ENCODE data around the gene GNB4. TPM values are rescaled to one million over a fixed set of nuclear protein-coding genes. Genes with fewer than 3 reads are reported as not detected.

Gene GNB4
- total and polyA plus RNA-seq, 2 donors from 2014 or later, result 3.9 to 31.0 TPM

- intact Hi-C loops (cut with DNase I), result no loop called here
- TF ChIP-seq, protein P1, sequence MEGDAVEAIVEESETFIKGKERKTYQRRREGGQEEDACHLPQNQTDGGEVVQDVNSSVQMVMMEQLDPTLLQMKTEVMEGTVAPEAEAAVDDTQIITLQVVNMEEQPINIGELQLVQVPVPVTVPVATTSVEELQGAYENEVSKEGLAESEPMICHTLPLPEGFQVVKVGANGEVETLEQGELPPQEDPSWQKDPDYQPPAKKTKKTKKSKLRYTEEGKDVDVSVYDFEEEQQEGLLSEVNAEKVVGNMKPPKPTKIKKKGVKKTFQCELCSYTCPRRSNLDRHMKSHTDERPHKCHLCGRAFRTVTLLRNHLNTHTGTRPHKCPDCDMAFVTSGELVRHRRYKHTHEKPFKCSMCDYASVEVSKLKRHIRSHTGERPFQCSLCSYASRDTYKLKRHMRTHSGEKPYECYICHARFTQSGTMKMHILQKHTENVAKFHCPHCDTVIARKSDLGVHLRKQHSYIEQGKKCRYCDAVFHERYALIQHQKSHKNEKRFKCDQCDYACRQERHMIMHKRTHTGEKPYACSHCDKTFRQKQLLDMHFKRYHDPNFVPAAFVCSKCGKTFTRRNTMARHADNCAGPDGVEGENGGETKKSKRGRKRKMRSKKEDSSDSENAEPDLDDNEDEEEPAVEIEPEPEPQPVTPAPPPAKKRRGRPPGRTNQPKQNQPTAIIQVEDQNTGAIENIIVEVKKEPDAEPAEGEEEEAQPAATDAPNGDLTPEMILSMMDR (IDR thresholded peaks at IDR 0.05; ENCODE audit: borderline replicate concordance, extremely low read depth, insufficient read depth), result no peak
- FAIRE-seq, result no peak
Observed at GRCh38 chr3:179369621-179370020, 81.6 kb downstream of the GNB4 start.

DNA sequence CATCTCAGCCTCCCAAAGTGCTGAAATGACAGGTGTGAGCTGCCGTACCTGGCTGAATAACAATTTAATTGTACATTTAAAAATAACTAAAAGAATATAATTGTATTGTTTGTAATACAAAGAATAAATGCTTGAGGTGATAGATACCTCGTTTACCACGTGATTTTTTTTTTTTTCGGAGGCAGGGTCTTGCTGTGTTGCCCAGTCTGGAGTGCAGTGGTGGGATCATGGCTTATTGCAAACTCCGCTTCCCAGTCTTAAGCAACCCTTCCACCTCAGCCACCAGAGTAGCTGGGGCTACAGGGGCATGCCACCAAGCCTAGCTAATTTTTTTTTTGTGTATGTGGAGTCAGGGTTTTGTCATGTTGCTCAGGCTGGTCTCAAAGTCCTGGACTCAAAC is 87.9 kb downstream of the GNB4 start:
- Histone ChIP-seq H3K36me3 (ENCODE audit: control insufficient read depth in 2 of 3, insufficient read depth in 3 of 3, low read length in 3 of 3) (peaks cover 5 to 28% (median 9%) of the 10 kb centered on the region in 3 donors), H3K9me3 (ENCODE audit: control insufficient read depth in 2 of 3, insufficient read depth in 1 of 3, low read length in 3 of 3) (no peaks in the 10 kb centered on the region), H3K27me3 (ENCODE audit: control insufficient read depth, insufficient read depth, low read length) (no peaks in the 10 kb centered on the region), H3K9ac (ENCODE audit: low read length in 3 of 3) (no peak overlapping the region), H3K4me3 (ENCODE audit: low read length in 3 of 3) (no peak overlapping the region), H3K4me1 (ENCODE audit: control insufficient read depth in 2 of 3, insufficient read depth in 2 of 3, low read depth in 1 of 3, low read length in 3 of 3) (no peaks in the 10 kb centered on the region), H3K27ac (ENCODE audit: low read depth in 2 of 2, low read length in 2 of 2) (no peak overlapping the region)
- no peak for DNase-seq
- intact Hi-C loops (cut with DNase I), result no loop called here
- TF ChIP-seq, protein P1 (IDR thresholded peaks at IDR 0.05; ENCODE audit: borderline replicate concordance, extremely low read depth, insufficient read depth), result no peak
- FAIRE-seq, result no peak

More at GRCh38 chr3:179369621-179370020, 81.6 kb downstream of the GNB4 start:
- DNase-seq, result no peak
- no peak overlapping the region for H3K4me3 ChIP-seq (ENCODE audit: low read length in 3 of 3)
- H3K27ac ChIP-seq (ENCODE audit: low read depth in 2 of 2, low read length in 2 of 2), result no peak overlapping the region
- H3K9ac ChIP-seq (ENCODE audit: low read length in 3 of 3), result no peak overlapping the region
- peaks cover 0 to 22% (median 9%) of the 10 kb centered on the region in 3 donors for H3K36me3 ChIP-seq (ENCODE audit: control insufficient read depth in 2 of 3, insufficient read depth in 3 of 3, low read length in 3 of 3)
- H3K4me1 ChIP-seq (ENCODE audit: control insufficient read depth in 2 of 3, insufficient read depth in 2 of 3, low read depth in 1 of 3, low read length in 3 of 3), result no peaks in the 10 kb centered on the region
- no peaks in the 10 kb centered on the region for H3K27me3 ChIP-seq (ENCODE audit: control insufficient read depth, insufficient read depth, low read length)
- H3K9me3 ChIP-seq (ENCODE audit: control insufficient read depth in 2 of 3, insufficient read depth in 1 of 3, low read length in 3 of 3), result no peaks in the 10 kb centered on the region

GRCh38 chr3:179355996-179356395 is 95.3 kb downstream of the GNB4 start:
- peaks cover 9 to 46% (median 11%) of the 10 kb centered on the region in 3 donors for H3K36me3 ChIP-seq (ENCODE audit: control insufficient read depth in 2 of 3, insufficient read depth in 3 of 3, low read length in 3 of 3)
- H3K4me1 ChIP-seq (ENCODE audit: control insufficient read depth in 2 of 3, insufficient read depth in 2 of 3, low read depth in 1 of 3, low read length in 3 of 3), result no peaks in the 10 kb centered on the region
- no peak overlapping the region for H3K27ac ChIP-seq (ENCODE audit: low read depth in 2 of 2, low read length in 2 of 2)
- H3K9me3 ChIP-seq (ENCODE audit: control insufficient read depth in 2 of 3, insufficient read depth in 1 of 3, low read length in 3 of 3), result no peaks in the 10 kb centered on the region
- intact Hi-C loops (cut with DNase I), result no loop called here
- no peaks in the 10 kb centered on the region for H3K27me3 ChIP-seq (ENCODE audit: control insufficient read depth, insufficient read depth, low read length)
- FAIRE-seq, result no peak
- no peak overlapping the region for H3K9ac ChIP-seq (ENCODE audit: low read length in 3 of 3)
- no peak overlapping the region for H3K4me3 ChIP-seq (ENCODE audit: low read length in 3 of 3)
- TF ChIP-seq, protein P1 (IDR thresholded peaks at IDR 0.05; ENCODE audit: borderline replicate concordance, extremely low read depth, insufficient read depth), result no peak
- no peak for DNase-seq
